Kidney (tissue), 22 donors: ENCODE data around the gene INTS3. TPM values are rescaled to one million over a fixed set of nuclear protein-coding genes. Genes with fewer than 3 reads are reported as not detected.

Experiments
- DNase-seq, 5 donors: peaks; one replicate each; pipeline ENCODE4 v3.0.0-alpha.2; 2013 to 2020
- FAIRE-seq: peaks from 2 replicates; lab custom pipeline; 2012; peaks lifted over from hg19 to GRCh38; lab: Jason Lieb, UNC
- H3K27ac ChIP-seq, 2 donors: one replicate each; pipeline ENCODE4 v1.7.0; 2013; ENCODE audit warnings: low read depth in 2 of 2, low read length in 2 of 2, inconsistent platforms in 1 of 2
- H3K27me3 ChIP-seq: one replicate; pipeline ENCODE4 v1.7.1; 2013; ENCODE audit warnings: low read length, inconsistent platforms; ENCODE audit not compliant: control insufficient read depth, insufficient read depth
- H3K36me3 ChIP-seq, 3 donors: one replicate each; pipeline versions ENCODE4 v1.7.0 to v1.7.1; 2013; ENCODE audit warnings: low read length in 3 of 3, control low read depth in 1 of 3, inconsistent platforms in 1 of 3; ENCODE audit not compliant: insufficient read depth in 3 of 3, control insufficient read depth in 2 of 3
- H3K4me1 ChIP-seq, 3 donors: one replicate each; pipeline versions ENCODE4 v1.7.0 to v1.7.1; 2013; ENCODE audit warnings: low read length in 3 of 3, inconsistent platforms in 1 of 3, low read depth in 1 of 3; ENCODE audit not compliant: control insufficient read depth in 2 of 3, insufficient read depth in 2 of 3
- H3K4me3 ChIP-seq, 3 donors: one replicate each; pipeline versions ENCODE4 v1.7.0 to v1.8.1; 2013; ENCODE audit warnings: low read length in 3 of 3, control low read depth in 1 of 3, inconsistent platforms in 1 of 3
- H3K9ac ChIP-seq, 3 donors: one replicate each; pipeline versions ENCODE4 v1.7.0 to v1.7.1; 2013; ENCODE audit warnings: low read length in 3 of 3, control low read depth in 1 of 3, inconsistent platforms in 1 of 3
- H3K9me3 ChIP-seq, 3 donors: one replicate each; pipeline versions ENCODE4 v1.7.0 to v1.7.1; 2013; ENCODE audit warnings: low read length in 3 of 3, control low read depth in 1 of 3, inconsistent platforms in 1 of 3; ENCODE audit not compliant: control insufficient read depth in 2 of 3, insufficient read depth in 1 of 3
- intact Hi-C: fragments of 100-400 bp; cut with DNase I; formaldehyde crosslinking; loops from one replicate; pipeline ENCODE4 v1.11.1; 2022
- long read RNA-seq, 10 donors: library from polyadenylated mRNA in 1 of 10; unstranded in 1 of 10; transcript quantifications; one replicate each; pipeline ENCODE4 v2.0.0 and lab custom pipeline, GENCODE V29; 2021 to 2026
- polyA plus RNA-seq: library from polyadenylated mRNA; stranded (reverse); fragments of 350-450 nt; fragmentation: Illumina TruSeq; extraction: RNeasy Lipid Tissue Mini Kit (QIAGEN cat#74804); gene quantifications from one replicate; pipeline ENCODE4 v1.2.3, GENCODE V29; 2014; ENCODE audit warnings: low read depth, low replicate concordance; ENCODE audit not compliant: insufficient read depth
- total RNA-seq: library from RNA; stranded (reverse); fragmentation: NEBNext Ultra II Directional; extraction: Animal tissue kit (Norgen Biotek cat#: 25700); gene quantifications from one replicate; pipeline ENCODE4 v1.2.1, GENCODE V29; 2021
- TF ChIP-seq, protein P1 (sequence below): IDR thresholded peaks from 3 replicates; pipeline ENCODE4 v1.5.1; 2012; ENCODE audit warnings: mild to moderate bottlenecking, moderate library complexity, borderline replicate concordance; ENCODE audit not compliant: insufficient read depth; ENCODE audit errors: extremely low read depth
- donor health status: control.
- donor health status: control.
- donor health status: control.
- donor health status: control.
- donor health status: control.
- donor health status: DM: yes; HTN: yes; CAD: no.
- donor health status: Normal renal cell carcinoma (clear cell type).

INTS3 gene, protein sequence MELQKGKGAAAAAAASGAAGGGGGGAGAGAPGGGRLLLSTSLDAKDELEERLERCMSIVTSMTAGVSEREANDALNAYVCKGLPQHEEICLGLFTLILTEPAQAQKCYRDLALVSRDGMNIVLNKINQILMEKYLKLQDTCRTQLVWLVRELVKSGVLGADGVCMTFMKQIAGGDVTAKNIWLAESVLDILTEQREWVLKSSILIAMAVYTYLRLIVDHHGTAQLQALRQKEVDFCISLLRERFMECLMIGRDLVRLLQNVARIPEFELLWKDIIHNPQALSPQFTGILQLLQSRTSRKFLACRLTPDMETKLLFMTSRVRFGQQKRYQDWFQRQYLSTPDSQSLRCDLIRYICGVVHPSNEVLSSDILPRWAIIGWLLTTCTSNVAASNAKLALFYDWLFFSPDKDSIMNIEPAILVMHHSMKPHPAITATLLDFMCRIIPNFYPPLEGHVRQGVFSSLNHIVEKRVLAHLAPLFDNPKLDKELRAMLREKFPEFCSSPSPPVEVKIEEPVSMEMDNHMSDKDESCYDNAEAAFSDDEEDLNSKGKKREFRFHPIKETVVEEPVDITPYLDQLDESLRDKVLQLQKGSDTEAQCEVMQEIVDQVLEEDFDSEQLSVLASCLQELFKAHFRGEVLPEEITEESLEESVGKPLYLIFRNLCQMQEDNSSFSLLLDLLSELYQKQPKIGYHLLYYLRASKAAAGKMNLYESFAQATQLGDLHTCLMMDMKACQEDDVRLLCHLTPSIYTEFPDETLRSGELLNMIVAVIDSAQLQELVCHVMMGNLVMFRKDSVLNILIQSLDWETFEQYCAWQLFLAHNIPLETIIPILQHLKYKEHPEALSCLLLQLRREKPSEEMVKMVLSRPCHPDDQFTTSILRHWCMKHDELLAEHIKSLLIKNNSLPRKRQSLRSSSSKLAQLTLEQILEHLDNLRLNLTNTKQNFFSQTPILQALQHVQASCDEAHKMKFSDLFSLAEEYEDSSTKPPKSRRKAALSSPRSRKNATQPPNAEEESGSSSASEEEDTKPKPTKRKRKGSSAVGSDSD
- total RNA-seq (74.8 TPM), polyA plus RNA-seq (42.7 TPM)
- long read RNA-seq, donor 1, full-length matches to known transcripts, result 2 of 19 reads
- long read RNA-seq, donor 1, partial matches to known transcripts, result 17 of 19 reads
- long read RNA-seq, donor 1, other reads (novel, unspliced or antisense), result 0 of 19 reads
- long read RNA-seq, donor 2, full-length matches to known transcripts, result 2 of 7 reads
- long read RNA-seq, donor 2, partial matches to known transcripts, result 5 of 7 reads
- long read RNA-seq, donor 2, other reads (novel, unspliced or antisense), result 0 of 7 reads
- long read RNA-seq, donor 3, full-length matches to known transcripts, result 8 of 15 reads
- long read RNA-seq, donor 3, partial matches to known transcripts, result 7 of 15 reads
- long read RNA-seq, donor 3, other reads (novel, unspliced or antisense), result 0 of 15 reads
- long read RNA-seq, donor 4, result 0 reads
- long read RNA-seq, donor 5, full-length matches to known transcripts, result 1 of 1 reads
- long read RNA-seq, donor 5, partial matches to known transcripts, result 0 of 1 reads
- long read RNA-seq, donor 5, other reads (novel, unspliced or antisense), result 0 of 1 reads
- long read RNA-seq, donor 6, result 0 reads
- long read RNA-seq, donor 7, full-length matches to known transcripts, result 9 of 50 reads
- long read RNA-seq, donor 7, partial matches to known transcripts, result 34 of 50 reads
- long read RNA-seq, donor 7, other reads (novel, unspliced or antisense), result 7 of 50 reads
- long read RNA-seq, donor 8, full-length matches to known transcripts, result 2 of 2 reads
- long read RNA-seq, donor 8, partial matches to known transcripts, result 0 of 2 reads
- long read RNA-seq, donor 8, other reads (novel, unspliced or antisense), result 0 of 2 reads
- long read RNA-seq, donor 9, full-length matches to known transcripts, result 1 of 1 reads
- long read RNA-seq, donor 9, partial matches to known transcripts, result 0 of 1 reads
- long read RNA-seq, donor 9, other reads (novel, unspliced or antisense), result 0 of 1 reads
- long read RNA-seq, donor 10, partial matches to known transcripts, result 16 of 18 reads
- long read RNA-seq, donor 10, other reads (novel, unspliced or antisense), result 0 of 18 reads

DNA sequence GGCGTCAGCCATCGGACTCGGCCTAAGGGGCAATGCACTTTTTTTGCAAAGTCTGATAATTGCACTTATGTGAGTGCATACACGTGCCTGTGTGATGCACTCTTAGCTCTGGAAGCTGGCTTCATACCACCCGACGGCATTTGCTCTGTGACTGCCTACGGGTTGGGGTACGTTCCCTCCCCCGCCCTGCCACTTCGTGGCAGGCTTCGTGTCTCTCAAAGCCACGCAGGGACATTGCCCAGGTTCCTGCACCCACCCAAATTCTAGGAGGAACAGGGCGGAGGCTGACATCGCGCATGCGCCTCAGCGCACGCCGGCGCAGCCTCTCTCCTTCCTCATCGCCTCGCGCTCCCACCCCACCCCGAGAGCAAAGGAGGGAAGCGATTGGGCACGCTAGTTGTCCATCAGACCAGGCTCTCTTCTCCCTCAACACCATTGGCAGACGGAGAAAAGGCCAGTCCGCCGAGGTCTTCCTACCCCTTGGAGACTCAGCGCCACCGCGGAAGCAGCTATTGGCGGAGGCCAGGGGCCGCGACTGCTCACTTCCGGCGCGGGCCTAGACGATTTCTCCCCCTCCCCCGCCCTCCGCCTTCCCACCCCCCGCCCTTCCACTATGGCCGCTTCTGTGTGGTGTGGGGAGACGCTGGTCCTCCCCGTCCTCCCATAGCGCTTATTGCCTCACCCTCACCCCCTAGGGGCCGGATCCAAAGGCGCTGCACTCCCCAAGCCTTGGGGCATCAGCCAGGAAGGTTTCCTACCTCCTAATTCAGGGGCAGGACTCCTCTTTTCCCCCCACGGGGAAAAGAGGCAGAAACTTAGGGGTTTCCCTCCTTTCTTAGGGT, at the start of gene INTS3:
Gene INTS3, plus strand, starts transcription at position 588 of the 842 bp plus-strand sequence. CDS start 585 bp downstream, outside the sequence.
- peak within 1 kb of the TSS; percentile 85 to 97 (median 90) for H3K4me3 ChIP-seq
- intact Hi-C loops, result no loop called here
- DNase-seq, result peak; percentile 100

DNA sequence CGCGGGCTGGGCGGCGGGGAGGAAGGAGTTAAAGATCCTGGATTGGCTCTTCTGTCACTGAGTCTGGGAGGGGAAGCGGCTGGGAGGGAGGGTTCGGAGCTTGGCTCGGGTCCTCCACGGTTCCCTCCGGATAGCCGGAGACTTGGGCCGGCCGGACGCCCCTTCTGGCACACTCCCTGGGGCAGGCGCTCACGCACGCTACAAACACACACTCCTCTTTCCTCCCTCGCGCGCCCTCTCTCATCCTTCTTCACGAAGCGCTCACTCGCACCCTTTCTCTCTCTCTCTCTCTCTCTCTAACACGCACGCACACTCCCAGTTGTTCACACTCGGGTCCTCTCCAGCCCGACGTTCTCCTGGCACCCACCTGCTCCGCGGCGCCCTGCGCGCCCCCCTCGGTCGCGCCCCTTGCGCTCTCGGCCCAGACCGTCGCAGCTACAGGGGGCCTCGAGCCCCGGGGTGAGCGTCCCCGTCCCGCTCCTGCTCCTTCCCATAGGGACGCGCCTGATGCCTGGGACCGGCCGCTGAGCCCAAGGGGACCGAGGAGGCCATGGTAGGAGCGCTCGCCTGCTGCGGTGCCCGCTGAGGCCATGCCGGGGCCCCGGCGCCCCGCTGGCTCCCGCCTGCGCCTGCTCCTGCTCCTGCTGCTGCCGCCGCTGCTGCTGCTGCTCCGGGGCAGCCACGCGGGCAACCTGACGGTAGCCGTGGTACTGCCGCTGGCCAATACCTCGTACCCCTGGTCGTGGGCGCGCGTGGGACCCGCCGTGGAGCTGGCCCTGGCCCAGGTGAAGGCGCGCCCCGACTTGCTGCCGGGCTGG, 49.1 kb upstream of the INTS3 start, which contains the start of gene NPR1:
Gene NPR1, plus strand, starts transcription at position 170 of the 818 bp plus-strand sequence. Its CDS starts 421 bp downstream, at position 591.
- H3K27me3 ChIP-seq, result no peaks in the 10 kb centered on the region
- H3K9ac ChIP-seq, result peak within 1 kb of the TSS; percentile 42 to 73 (median 66)
- intact Hi-C loops, result no loop called here
- TF ChIP-seq, protein P1, sequence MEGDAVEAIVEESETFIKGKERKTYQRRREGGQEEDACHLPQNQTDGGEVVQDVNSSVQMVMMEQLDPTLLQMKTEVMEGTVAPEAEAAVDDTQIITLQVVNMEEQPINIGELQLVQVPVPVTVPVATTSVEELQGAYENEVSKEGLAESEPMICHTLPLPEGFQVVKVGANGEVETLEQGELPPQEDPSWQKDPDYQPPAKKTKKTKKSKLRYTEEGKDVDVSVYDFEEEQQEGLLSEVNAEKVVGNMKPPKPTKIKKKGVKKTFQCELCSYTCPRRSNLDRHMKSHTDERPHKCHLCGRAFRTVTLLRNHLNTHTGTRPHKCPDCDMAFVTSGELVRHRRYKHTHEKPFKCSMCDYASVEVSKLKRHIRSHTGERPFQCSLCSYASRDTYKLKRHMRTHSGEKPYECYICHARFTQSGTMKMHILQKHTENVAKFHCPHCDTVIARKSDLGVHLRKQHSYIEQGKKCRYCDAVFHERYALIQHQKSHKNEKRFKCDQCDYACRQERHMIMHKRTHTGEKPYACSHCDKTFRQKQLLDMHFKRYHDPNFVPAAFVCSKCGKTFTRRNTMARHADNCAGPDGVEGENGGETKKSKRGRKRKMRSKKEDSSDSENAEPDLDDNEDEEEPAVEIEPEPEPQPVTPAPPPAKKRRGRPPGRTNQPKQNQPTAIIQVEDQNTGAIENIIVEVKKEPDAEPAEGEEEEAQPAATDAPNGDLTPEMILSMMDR, result peak; percentile 3
- FAIRE-seq, result no peak
- no peaks in the 10 kb centered on the region for H3K9me3 ChIP-seq
- peak within 1 kb of the TSS; percentile 74 to 77 for H3K27ac ChIP-seq
- DNase-seq, result peak in 4 of 5 donors; percentile 48 to 88 (median 72)
- peaks cover 0 to 3% (median 0%) of the 10 kb centered on the region in 3 donors for H3K36me3 ChIP-seq
- peaks cover 0 to 19% (median 6%) of the 10 kb centered on the region in 3 donors for H3K4me1 ChIP-seq
- peak within 1 kb of the TSS; percentile 61 to 73 (median 64) for H3K4me3 ChIP-seq

More for the DNA sequence above, at the start of gene INTS3:
- Histone ChIP-seq H3K27me3 (no peaks in the 10 kb centered on the region), H3K9me3 (no peaks in the 10 kb centered on the region), H3K36me3 (no peaks in the 10 kb centered on the region), H3K27ac (peak within 1 kb of the TSS; percentile 99), H3K4me1 (peaks cover 3 to 7% (median 3%) of the 10 kb centered on the region in 3 donors), H3K9ac (peak within 1 kb of the TSS; percentile 83 to 100 (median 100))
- FAIRE-seq, result peak; percentile 93
- TF ChIP-seq, protein P1, result no peak
